HT-29 (cell line): ENCODE data around the gene RAB28. TPM values are rescaled to one million over a fixed set of nuclear protein-coding genes. Genes with fewer than 3 reads are reported as not detected.
"Not testable (repeated sequence)": the region's sequence is repeated elsewhere in the genome, so short reads cannot be mapped to it uniquely, and the experiment has no call there.

Experiments
- DNase-seq: peaks from one replicate; pipeline ENCODE4 v3.0.0-alpha.2; 2015; ENCODE audit warnings: low spot score
- total RNA-seq: library from RNA; depleted of rRNA; stranded (reverse); fragments of >200 nt; shearing (Covaris generic); gene quantifications from 2 replicates; pipeline ENCODE4 v1.2.3, GENCODE V29; 2014

RAB28 gene
- total RNA-seq, 1 experiment from 2014 or later = 6.4 TPM

- DNase-seq = no peak
Measured at GRCh38 chr4:13452927-13453579, 31.1 kb downstream of the RAB28 start.

GRCh38 chr4:13449590-13449989 lies 34.5 kb downstream of the RAB28 start:
- DNase-seq = no peak

- no peak for DNase-seq
Measured at GRCh38 chr4:13445841-13446790, 38.0 kb downstream of the RAB28 start.

DNA sequence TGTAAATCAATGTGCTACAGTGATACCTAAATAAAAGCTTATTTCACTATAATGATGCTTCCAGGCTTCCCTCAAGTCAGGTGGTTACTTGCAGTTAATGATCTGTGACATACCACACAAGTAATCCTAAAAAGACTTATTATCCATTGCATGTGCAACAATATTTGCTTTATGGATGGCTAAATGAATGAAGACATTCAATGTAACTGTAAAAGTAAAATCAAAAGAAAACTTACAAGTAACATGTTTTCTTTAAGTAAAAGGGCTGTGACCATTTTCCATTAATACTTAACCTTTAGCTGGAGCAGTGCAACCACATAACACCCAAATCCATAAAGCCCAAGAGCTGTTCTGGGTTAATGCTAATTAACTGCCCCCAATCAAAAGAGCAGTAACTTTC lies 42.6 kb downstream of the RAB28 start:
- DNase-seq = no peak

DNA sequence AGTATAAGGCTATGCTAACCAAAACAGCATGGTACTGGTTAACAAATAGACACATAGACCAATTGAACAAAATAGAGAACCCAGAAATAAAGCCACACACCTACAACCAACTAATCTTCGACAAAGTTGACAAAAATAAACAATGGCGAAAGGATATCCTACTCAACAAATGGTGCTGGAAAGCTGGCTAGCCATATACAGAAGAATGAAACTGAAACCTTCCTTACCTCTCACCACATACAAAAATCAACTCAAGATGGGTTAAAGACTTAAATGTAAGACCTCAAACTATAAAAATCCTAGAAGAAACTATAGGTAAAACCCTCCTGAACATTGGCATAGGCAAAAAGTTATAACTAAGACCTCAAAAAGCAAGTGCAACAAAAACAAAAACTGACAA lies 47.2 kb downstream of the RAB28 start:
- no peak for DNase-seq

DNA sequence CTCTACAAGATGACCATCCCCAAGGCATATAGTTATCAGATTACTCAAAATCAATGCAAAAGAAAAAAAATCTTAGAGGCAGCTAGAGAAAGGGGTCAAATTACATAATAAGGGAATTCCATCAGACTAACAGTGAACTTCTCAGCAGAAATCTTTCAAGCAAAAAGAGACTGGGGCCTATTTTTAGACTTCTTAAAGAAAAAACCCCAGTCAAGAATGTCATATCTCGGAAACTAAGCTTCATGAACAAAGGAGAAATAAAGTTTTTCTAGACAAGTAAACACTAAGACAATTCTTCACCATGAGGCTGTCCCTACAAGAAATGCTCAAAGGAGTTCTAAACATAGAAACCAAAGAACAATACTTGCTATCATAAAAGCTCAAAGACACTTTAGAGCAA lies 51.7 kb downstream of the RAB28 start:
- no peak for DNase-seq

GRCh38 chr4:13430834-13431568 lies 53.1 kb downstream of the RAB28 start:
- DNase-seq = no peak

DNA sequence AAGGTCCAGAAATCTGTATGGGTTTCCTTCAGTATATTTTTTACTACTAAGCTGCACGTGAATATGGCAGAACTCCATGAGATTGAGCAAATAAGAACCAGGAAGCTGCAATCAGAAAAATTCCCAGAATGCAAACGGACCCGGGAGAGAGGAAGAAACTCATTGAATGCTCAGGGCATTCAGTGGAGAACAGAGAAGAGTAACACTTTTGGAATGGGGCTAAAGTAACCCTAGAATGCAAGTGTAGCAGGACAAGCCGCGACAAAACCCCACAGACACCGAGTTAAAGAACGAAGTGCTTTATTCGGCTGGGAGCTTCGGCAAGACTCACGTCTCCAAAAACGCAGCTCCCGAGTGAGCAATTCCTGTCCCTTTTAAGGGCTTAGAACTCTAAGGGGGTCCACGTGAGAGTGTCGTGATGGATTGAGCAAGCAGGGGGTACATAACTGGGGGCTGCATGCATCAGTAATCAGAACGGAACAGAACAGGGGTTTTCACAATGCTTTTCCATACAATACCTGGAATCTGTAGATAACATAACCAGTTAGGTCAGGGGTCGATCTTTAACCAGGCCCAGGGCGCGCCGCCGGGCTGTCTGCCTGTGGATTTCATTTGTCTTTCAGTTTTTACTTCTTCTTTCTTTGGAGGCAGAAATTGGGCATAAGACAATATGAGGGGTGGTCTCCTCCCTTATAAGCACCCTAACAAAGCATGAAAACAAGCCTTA lies 56.4 kb downstream of the RAB28 start:
- DNase-seq = no peak

DNA sequence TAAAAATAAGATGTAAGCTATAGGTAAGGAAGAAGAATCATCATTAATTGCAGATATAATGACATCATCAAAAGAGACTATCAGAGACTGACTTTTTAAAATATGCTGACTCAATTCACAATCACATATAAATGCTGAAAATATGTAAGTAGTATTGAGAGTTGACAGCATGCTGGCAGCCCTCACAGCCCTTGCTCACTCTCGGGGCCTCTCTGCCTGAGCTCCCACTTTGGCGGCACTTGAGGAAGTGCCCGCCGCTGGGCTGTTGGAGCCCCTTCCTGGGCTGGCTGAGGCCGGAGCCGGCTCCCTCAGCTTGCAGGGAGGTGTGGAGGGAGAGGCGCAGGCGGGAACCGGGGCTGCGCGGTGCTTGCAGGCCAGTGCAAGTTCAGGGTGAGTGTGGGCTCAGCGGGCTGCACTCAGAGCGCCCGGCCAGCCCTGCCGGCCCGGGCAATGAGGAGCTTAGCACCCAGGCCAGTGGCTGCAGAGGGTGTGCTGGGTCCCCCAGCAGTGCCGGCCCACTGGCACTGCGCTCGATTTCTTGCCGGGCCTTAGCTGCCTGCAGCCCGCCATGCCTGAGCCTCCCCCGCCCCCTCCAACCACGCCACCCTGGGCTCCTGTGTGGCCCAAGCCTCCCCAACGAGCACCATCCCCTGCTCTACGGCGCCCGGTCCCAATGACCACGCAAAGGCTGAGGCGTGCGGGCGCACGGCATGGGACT lies 68.9 kb downstream of the RAB28 start:
- no peak for DNase-seq

DNA sequence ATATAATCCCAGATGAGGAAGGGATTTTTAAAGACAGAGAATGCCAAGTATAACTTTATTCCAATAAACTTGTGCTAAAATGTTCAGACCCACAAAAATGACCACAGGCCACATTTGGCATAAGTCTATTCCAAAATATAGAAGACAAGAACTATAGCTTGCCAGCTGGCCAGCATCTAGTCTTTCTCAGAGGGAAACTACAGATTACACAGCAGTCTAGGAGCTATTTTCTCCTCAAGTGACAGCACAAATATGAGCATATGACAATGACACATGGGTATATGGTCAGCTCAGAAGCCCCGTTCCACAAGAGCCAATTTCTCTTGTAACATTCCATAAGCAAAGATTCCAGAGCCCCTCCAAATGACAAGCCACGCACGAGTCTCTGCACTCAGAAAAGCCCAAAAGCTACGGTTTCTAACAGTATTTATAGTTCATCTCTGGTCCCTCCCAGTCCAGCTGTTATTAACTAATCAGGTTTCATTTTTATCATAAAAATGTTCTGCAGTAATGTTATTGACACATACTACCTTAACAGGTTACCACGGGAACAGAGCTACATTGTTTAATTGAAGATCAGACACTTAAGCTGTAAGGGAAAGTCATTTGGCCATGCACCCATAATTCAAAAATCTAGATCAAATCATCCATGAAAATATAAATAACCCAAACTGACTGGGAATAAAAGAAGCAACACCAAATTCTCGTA lies 70.3 kb downstream of the RAB28 start:
- DNase-seq = no peak

DNA sequence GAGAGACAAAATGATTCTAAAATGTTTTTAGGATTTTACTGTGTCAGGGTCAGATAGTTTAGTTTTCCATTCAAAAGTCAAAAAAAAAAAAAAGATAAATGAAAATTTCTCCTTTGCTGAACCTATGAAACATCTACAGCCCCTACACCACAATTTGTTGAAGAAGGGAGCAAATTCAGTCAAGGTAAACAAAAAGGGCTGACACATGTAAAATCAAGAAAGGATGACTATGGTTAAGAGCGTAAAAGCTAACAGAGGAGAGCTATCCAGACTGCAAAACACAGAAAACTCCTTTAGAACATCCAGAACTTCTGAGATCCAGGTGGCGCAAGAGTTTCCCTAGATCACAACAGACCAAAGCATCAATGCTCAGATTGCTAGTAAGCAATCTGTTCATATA lies 72.2 kb downstream of the RAB28 start:
- no peak for DNase-seq

GRCh38 chr4:13409324-13409723 lies 74.8 kb downstream of the RAB28 start:
- no peak for DNase-seq

DNA sequence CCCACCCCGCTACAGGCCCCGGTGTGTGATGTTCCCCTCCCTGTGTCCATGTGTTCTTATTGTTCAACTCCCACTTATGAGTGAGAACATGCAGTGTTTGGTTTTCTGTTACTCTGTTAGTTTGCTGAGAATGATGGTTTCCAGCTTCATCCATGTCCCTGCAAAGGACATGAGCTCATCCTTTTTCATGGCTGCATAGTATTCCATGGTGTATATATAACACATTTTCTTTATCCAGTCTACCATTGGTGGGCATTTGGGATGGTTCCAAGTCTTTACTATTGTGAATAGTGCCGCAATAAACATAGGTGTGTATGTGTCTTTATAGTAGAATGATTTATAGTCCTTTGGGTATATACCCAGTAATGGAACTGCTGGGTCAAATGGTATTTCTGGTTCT lies 78.0 kb downstream of the RAB28 start:
- DNase-seq = not testable (repeated sequence)

GRCh38 chr4:13403833-13404232 lies 80.3 kb downstream of the RAB28 start:
- no peak for DNase-seq

DNA sequence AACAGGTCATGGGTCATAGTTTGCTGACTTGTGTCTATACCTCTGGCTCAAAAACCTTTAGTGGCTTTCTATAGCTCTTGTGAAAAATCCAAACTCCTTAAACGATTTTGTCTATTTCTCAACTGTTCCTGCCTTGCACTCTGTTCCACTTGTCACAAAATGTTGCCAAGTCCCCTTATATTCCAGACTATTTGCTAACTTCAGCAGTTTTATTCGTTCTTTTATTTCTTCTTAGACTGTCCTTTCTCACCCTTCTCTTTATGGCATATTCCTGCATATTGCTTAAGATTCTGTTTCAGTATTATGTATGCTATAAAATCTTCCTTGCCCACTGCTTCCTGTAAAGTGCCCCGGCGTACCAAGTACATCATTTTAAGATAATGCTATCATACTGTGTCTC lies 80.8 kb downstream of the RAB28 start:
- DNase-seq = no peak

GRCh38 chr4:13399257-13399656 lies 84.9 kb downstream of the RAB28 start:
- DNase-seq = no peak

DNA sequence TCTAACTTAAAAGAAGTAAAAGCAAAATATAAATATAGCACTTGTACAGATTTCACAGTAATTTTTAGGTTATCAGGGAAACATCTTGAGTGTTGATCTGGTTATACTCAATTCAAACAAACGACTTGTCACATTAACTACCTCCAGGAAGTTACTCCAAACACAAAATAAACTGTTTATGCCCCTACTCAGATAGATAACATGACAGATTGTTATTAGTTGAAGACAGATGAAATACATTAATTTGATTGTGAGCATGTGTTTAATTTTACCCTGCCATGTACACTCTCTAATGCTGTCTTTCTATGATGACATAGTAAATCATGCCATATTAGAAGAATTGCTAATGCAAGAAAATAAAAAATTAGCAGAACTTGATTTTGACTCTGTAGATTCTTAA lies 88.0 kb downstream of the RAB28 start:
- DNase-seq = no peak

DNA sequence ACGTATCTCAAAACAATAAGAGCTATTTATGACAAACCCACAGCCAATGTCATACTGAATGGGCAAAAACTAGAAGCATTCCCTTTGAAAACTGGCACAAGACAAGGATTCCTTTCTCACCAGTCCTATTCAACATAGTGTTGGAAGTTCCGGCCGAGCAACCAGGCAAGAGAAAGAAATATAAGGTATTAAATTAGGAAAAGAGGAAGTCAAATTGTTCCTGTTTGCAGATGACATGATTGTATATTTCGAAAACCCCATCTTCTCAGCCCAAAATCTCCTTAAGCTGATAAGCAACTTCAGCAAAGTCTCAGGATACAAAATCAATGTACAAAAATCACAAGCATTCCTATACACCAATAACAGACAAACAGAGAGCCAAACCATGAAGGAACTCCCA lies 94.2 kb downstream of the RAB28 start:
- DNase-seq = not testable (repeated sequence)

DNA sequence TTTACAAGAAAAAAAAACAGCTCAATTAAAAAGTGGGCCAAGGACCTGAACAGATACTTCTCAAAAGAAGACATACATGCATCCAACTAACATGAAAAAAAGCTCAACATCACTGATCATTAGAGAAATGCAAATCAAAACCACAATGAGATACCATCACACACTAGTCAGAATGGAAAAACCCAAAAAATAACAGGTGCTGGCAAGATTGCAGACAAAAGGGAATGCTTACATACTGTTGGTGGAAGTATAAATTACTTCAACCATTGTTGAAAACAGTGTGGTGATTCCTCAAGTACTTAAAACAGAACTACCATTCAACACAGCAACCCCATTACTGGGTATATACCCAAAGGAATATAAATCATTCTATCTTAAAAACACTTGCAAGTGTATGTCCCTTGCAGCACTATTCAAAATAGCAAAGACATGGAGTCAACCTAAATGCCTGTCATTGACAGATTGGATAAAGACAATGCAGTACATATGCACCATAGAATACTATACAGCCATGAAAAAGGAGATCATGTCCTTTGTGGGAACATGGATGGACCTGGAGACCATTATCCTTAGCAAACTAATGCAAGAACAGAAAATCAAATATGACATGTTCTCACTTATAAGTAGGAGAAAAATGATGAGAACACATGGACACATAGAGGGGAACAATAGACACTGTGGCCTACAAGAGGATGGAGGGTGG lies 97.6 kb downstream of the RAB28 start:
- DNase-seq = no peak

GRCh38 chr4:13384055-13384454 lies 100.1 kb downstream of the RAB28 start:
- no peak for DNase-seq
